HCT116 (cell line): ENCODE data around the gene DRAM1. TPM values are rescaled to one million over a fixed set of nuclear protein-coding genes. Genes with fewer than 3 reads are reported as not detected.
"Not testable (repeated sequence)": the region's sequence is repeated elsewhere in the genome, so short reads cannot be mapped to it uniquely, and the experiment has no call there.

Experiments used
- ATAC-seq: fragments of 200-7000 bp; cut with Tn5 transposase; 2 replicates; pipeline ENCODE4 v1.9.1; 2020; ENCODE audit warnings: mild to moderate bottlenecking, moderate library complexity
- BruUV-seq: library from RNA; stranded (reverse); fragments of 400-500 nt; replicated peaks from 2 replicates; lab custom pipeline; 2021; lab: Mats Ljungman, UMichigan
- CTCF ChIA-PET: fragments of 300-600 bp; sonication (Branson Sonifier 250); formaldehyde crosslinking; loops from one replicate; lab custom pipeline; 2021; ENCODE audit warnings: antibody characterized with exemption; lab: Charles Lee
- POLR2A ChIA-PET: fragments of 300-600, 350-600 bp; sonication (Branson Sonifier 250); formaldehyde crosslinking; loops from one replicate; lab custom pipeline; 2021; ENCODE audit warnings: antibody characterized with exemption; lab: Charles Lee
- RAD21 ChIA-PET, 2 experiments: fragments of 300-600 bp; sonication (Branson Sonifier 250); formaldehyde crosslinking; loops; one replicate each; lab custom pipeline; 2023; ENCODE audit warnings: low total read pairs in 2 of 2; ENCODE audit not compliant: uncharacterized antibody in 2 of 2, unreplicated experiment in 2 of 2, low non-redundant PET in 1 of 2; lab: Charles Lee
- DNase-seq: peaks from one replicate; pipeline ENCODE4 v3.0.0-alpha.2; 2010; ENCODE audit warnings: low read depth, low spot score
- H2AFZ ChIP-seq: fragments of 200-600 bp; shearing (Covaris generic), sonication (generic); 2 replicates; pipeline ENCODE4 v1.6.1; 2017; ENCODE audit warnings: low read depth, mixed run types, mixed read lengths, antibody characterized with exemption, low read length; ENCODE audit not compliant: poor library complexity, severe bottlenecking
- H3K27ac ChIP-seq: 2 replicates; pipeline ENCODE4 v1.5.1; 2012; ENCODE audit warnings: low read depth, low read length
- H3K27me3 ChIP-seq: fragments of 200-600 bp; sonication (generic); 2 replicates; pipeline ENCODE4 v1.6.1; 2016; ENCODE audit warnings: mixed run types, low read length, mixed read lengths; ENCODE audit not compliant: insufficient read depth
- H3K36me3 ChIP-seq, 2 experiments: fragments of 200-500 bp in 1 of 2; fragments of 200-600 bp in 1 of 2; sonication (Bioruptor generic) in 1 of 2; sonication (generic) in 1 of 2; 2 replicates each; pipeline versions ENCODE4 v1.5.1 to v1.6.1; 2014 to 2016; ENCODE audit warnings: low read length in 2 of 2, inconsistent platforms in 1 of 2, mixed read lengths in 1 of 2, mixed run types in 1 of 2; ENCODE audit not compliant: insufficient read depth in 2 of 2, control insufficient read depth in 1 of 2
- H3K4me1 ChIP-seq, 2 experiments: fragments of 200-600 bp in 1 of 2; sonication (generic) in 1 of 2; 2 replicates each; pipeline versions ENCODE4 v1.5.1 to v1.6.1; 2012 to 2017; ENCODE audit warnings: low read length in 2 of 2, inconsistent platforms in 1 of 2, mild to moderate bottlenecking in 1 of 2, mixed read lengths in 1 of 2, mixed run types in 1 of 2, moderate library complexity in 1 of 2; ENCODE audit not compliant: insufficient read depth in 2 of 2, control insufficient read depth in 1 of 2
- H3K4me2 ChIP-seq: fragments of 200-600 bp; sonication (generic); 2 replicates; pipeline ENCODE4 v1.6.1; 2017; ENCODE audit warnings: mixed run types, low read length, mixed read lengths
- H3K4me3 ChIP-seq, 2 experiments: fragments of 200-600 bp in 1 of 2; sonication (generic) in 1 of 2; replicated peaks in 1 of 2; 2 replicates each; pipeline ENCODE4 v1.5.1; 2011 to 2016; ENCODE audit warnings: low read length in 2 of 2, control low read depth in 1 of 2, low read depth in 1 of 2, mild to moderate bottlenecking in 1 of 2, mixed read lengths in 1 of 2, mixed run types in 1 of 2
- H3K79me2 ChIP-seq: fragments of 200-600 bp; sonication (generic); 2 replicates; pipeline ENCODE4 v1.6.1; 2017; ENCODE audit warnings: mild to moderate bottlenecking, mixed run types, low read length, moderate library complexity, mixed read lengths; ENCODE audit not compliant: insufficient read depth
- H3K9ac ChIP-seq: fragments of 200-600 bp; sonication (generic); 2 replicates; pipeline ENCODE4 v1.6.1; 2016; ENCODE audit warnings: low read length, mixed read lengths
- H3K9me2 ChIP-seq: fragments of 200-600 bp; sonication (generic), shearing (Covaris generic); 2 replicates; pipeline ENCODE4 v1.6.1; 2017; ENCODE audit warnings: mixed run types, mild to moderate bottlenecking, moderate library complexity; ENCODE audit not compliant: insufficient read depth
- H3K9me3 ChIP-seq, 2 experiments: fragments of 200-500 bp in 1 of 2; fragments of 200-600 bp in 1 of 2; sonication (Bioruptor generic) in 1 of 2; sonication (generic) in 1 of 2; 2 replicates each; pipeline ENCODE4 v1.6.1; 2014 to 2017; ENCODE audit warnings: low read length in 2 of 2, mixed read lengths in 2 of 2, inconsistent platforms in 1 of 2, low read depth in 1 of 2, mild to moderate bottlenecking in 1 of 2, mixed run types in 1 of 2, moderate library complexity in 1 of 2; ENCODE audit not compliant: control insufficient read depth in 1 of 2, insufficient read depth in 1 of 2
- H4K20me1 ChIP-seq: fragments of 200-600 bp; sonication (generic), shearing (Covaris generic); 2 replicates; pipeline ENCODE4 v1.6.1; 2017; ENCODE audit warnings: mixed run types, mild to moderate bottlenecking, moderate library complexity; ENCODE audit not compliant: insufficient read depth
- ELF1 ChIP-seq: IDR thresholded peaks from 2 replicates; pipeline ENCODE4 v1.6.1; 2012; ENCODE audit warnings: low read depth, borderline replicate concordance
- EZH2 ChIP-seq: fragments of 200-600 bp; sonication (generic); IDR thresholded peaks from 2 replicates; pipeline ENCODE4 v1.6.1; 2017; ENCODE audit warnings: antibody characterized with exemption, mixed run types
- EZH2phosphoT487 ChIP-seq: fragments of 200-600 bp; IDR thresholded peaks from 2 replicates; pipeline ENCODE4 v1.6.1; 2018; ENCODE audit warnings: antibody characterized with exemption, borderline replicate concordance
- FOSL1 ChIP-seq: IDR thresholded peaks from 2 replicates; pipeline ENCODE4 v1.6.1; 2012; ENCODE audit warnings: low read depth
- YY1 ChIP-seq: IDR thresholded peaks from 2 replicates; pipeline ENCODE4 v1.6.1; 2011; ENCODE audit warnings: low read length, low read depth, moderate library complexity, mild to moderate bottlenecking; ENCODE audit not compliant: insufficient replicate concordance; ENCODE audit errors: extremely low read depth
- intact Hi-C: fragments of 100-400 bp; cut with micrococcal nuclease; formaldehyde crosslinking; loops from 2 replicates; pipeline ENCODE4 v1.10.0; 2022
- total RNA-seq: library from RNA; stranded (reverse); gene quantifications from one replicate; pipeline ENCODE4 v1.2.1, GENCODE V29; 2021; ENCODE audit not compliant: unreplicated experiment

DRAM1 gene
- total RNA-seq, 1 experiment from 2014 or later, result 20.3 TPM

- H2AFZ ChIP-seq, result peak overlapping the region; percentile 10
- no peaks in the 10 kb centered on the region for H3K9me3 ChIP-seq
- no peak overlapping the region for H3K9ac ChIP-seq
- no peaks in the 10 kb centered on the region for H3K36me3 ChIP-seq
- CTCF ChIA-PET, result interaction anchor here (1.4 kb wide), 1 partner anchor 25 kb away, joined by 4 read pairs; no protein-coding TSS in a partner anchor
- H3K9me2 ChIP-seq, result no peaks in the 10 kb centered on the region
- DNase-seq (no peak), ATAC-seq (no peak)
- intact Hi-C loops, result no loop called here
- H3K79me2 ChIP-seq, result no peaks in the 10 kb centered on the region
- no peak overlapping the region for H3K27ac ChIP-seq
- no peaks in the 10 kb centered on the region for H3K27me3 ChIP-seq
- no peaks in the 10 kb centered on the region for H4K20me1 ChIP-seq
- no peak overlapping the region for H3K4me3 ChIP-seq
- TF ChIP-seq ELF1, result no peak
- no peak for TF ChIP-seq FOSL1
- TF ChIP-seq EZH2phosphoT487, result no peak
- TF ChIP-seq YY1, result no peak
- TF ChIP-seq EZH2, result no peak
- BruUV-seq, result no TSS peak
- RAD21 ChIA-PET, result no interaction called here
- H3K4me1 ChIP-seq, result peaks cover 5 to 13% of the 10 kb centered on the region in 2 experiments; a peak in 2 of 4 replicates
- POLR2A ChIA-PET, result interaction anchor here (0.7 kb wide), 1 partner anchor 25 kb away, joined by 3 read pairs; the partner anchor contains the start of gene GNPTAB
- H3K4me2 ChIP-seq, result no peak overlapping the region
These were observed 21.4 kb upstream of the DRAM1 start for GRCh38 chr12:101855976-101856375.

GRCh38 chr12:101856614-101857013, 20.8 kb upstream of the DRAM1 start:
- H3K4me3 ChIP-seq, RAD21 ChIA-PET, ATAC-seq, H3K27me3 ChIP-seq, H3K79me2 ChIP-seq, BruUV-seq, H4K20me1 ChIP-seq, H3K9ac ChIP-seq, H3K36me3 ChIP-seq, H2AFZ ChIP-seq, DNase-seq, intact Hi-C loops, H3K27ac ChIP-seq, H3K9me2 ChIP-seq, H3K4me2 ChIP-seq, H3K9me3 ChIP-seq: not testable (repeated sequence)
- peaks cover 5 to 13% of the 10 kb centered on the region in 2 experiments; a peak in 2 of 4 replicates for H3K4me1 ChIP-seq
- POLR2A ChIA-PET, result interaction anchor here (0.7 kb wide), 1 partner anchor 26 kb away, joined by 3 read pairs; the partner anchor contains the start of gene GNPTAB
- CTCF ChIA-PET, result interaction anchor here (0.6 kb wide), 1 partner anchor 30 kb away, joined by 5 read pairs; no protein-coding TSS in a partner anchor
